Kidney capillary endothelial cell (primary cell): ENCODE results near the gene RFXAP.
"Not testable (repeated sequence)": the region's sequence is repeated elsewhere in the genome, so short reads cannot be mapped to it uniquely, and the experiment has no call there.

Experiments
- DNase-seq: peaks from one replicate; pipeline ENCODE4 v3.0.0-alpha.2; 2018; ENCODE audit warnings: low spot score

RFXAP gene, protein sequence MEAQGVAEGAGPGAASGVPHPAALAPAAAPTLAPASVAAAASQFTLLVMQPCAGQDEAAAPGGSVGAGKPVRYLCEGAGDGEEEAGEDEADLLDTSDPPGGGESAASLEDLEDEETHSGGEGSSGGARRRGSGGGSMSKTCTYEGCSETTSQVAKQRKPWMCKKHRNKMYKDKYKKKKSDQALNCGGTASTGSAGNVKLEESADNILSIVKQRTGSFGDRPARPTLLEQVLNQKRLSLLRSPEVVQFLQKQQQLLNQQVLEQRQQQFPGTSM

DNA sequence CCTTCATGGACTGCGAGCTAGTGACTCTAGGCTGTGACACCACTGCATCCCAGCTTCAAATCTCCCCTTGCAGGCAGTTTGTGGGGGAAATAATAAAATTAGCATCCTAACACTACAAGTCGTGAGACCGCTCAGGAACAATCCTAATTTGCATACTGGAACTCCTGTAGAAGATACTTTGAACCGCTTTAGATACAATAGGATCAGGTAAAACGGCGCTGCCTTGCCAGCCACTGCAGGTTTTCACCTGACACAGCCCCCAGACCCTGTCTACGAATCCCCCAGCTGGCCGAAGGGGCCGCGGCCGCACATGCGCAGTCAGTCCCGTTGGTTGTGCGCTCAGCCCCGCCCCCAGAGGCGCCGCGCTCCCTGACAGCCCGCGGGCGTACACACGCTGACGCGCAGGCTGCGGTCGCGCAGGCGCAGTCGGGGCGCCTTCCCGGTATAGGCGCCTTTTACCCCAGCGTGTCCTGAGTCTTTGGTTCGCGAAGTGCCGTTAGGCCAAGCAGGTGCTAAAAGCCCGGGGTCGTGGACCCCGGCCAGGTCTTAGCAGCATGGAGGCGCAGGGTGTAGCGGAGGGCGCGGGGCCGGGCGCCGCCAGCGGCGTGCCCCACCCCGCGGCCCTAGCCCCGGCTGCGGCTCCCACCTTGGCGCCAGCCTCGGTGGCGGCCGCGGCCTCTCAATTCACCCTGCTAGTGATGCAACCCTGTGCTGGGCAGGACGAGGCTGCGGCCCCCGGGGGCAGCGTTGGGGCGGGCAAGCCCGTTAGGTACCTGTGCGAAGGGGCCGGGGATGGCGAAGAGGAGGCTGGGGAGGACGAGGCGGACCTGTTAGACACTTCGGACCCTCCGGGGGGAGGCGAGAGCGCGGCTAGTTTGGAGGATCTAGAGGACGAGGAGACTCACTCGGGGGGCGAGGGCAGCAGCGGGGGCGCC lies at the start of gene RFXAP:
Gene RFXAP, plus strand, starts transcription at position 419 of the 935 bp plus-strand sequence. Its CDS starts 136 bp downstream, at position 555.
- peak; percentile 90 for DNase-seq

DNA sequence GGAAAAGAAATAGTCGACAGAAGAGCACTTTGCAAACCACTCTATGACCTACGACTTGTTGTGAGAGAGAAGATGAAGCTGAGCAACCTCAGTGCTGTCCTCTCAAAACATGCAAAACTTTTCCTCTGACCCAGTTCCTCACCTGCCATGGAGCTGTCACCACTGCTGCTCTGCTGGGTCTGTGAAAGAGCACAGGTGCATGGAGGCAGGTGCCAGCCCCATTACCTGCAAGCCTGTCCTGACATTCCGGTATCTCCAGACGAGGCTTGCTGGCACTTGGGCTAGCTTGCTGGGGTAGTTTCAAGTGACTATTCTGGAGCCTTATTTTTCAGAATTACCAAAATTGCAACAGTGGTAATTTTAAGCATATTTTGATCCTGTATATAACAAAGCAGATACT lies 49.5 kb upstream of the RFXAP start:
- DNase-seq, result no peak

DNA sequence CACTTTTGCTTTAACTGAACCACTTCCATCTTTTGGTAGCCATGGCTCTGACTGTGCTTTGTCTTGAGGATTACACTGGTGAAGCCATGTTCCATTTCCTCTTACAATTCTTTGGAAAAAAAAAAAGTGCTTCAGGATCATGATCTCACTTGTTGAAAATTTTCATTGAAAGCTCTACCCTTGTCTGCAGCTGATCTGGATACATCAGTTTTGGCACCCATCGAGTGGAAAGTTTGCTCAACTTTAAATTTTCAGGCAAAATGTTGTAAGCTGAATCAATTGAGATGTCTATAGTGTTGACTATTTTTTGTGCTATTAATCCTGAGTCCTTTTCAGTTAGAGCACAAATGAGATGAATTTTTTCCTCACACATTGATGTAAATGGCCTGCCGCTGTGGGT lies 48.3 kb upstream of the RFXAP start:
- DNase-seq, result no peak

DNA sequence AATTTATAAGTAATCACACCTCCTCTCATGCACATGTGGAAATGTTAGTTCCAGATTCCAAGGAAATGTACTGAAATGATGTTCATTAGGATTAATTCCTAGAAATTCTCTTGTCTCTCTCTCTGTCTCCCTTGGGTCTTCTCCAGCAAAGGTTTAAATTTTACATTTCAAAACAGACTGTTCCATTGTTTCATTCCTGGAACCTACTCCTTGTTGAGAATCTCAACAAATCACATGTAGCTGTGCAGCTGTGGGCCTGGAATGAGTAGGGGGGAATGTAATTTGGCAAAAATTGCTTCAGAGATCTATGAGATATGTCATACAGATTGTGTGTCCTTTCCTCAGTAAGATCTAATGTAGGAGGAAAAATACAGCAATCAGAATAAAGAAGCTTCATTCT lies 46.2 kb upstream of the RFXAP start:
- DNase-seq, result no peak

DNA sequence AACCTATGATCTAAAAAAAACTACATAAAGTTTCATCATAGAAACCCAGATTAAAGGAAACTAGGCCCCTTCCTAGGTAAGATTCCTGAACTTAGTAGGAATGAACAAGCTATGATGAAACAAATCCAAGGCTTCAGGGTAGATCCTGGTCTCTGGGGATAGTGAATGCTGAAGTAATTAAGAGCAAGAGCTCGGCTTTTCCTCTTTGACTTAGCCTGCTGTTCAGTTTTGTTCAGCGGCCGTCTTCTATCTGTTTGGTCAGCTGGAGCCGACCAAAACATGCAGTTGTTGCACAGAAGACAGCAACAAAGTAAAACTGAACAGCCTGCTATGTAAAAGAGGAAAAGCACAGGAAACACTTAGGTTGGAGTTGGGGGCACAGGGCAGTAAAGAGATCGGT lies 44.1 kb upstream of the RFXAP start:
- no peak for DNase-seq

DNA sequence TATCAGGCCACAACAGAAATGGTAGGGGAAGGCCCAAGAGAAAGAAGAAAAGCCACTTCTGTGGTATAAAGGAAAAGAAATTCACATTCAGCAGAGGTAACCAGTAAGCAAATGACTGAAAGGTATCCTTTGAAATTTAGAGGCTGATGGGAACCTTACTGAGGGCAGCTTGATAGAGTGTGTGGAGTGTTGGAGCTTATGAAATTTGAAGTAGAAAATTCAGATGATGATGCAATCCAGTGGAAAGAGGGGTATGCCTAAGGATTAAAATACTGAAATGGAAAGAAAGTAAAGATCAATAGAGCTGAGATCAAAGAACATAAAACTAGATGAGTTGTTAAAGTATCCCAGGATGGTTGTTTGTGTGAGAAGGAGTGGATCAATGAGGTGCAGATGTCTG lies 42.8 kb upstream of the RFXAP start:
- DNase-seq, result no peak

DNA sequence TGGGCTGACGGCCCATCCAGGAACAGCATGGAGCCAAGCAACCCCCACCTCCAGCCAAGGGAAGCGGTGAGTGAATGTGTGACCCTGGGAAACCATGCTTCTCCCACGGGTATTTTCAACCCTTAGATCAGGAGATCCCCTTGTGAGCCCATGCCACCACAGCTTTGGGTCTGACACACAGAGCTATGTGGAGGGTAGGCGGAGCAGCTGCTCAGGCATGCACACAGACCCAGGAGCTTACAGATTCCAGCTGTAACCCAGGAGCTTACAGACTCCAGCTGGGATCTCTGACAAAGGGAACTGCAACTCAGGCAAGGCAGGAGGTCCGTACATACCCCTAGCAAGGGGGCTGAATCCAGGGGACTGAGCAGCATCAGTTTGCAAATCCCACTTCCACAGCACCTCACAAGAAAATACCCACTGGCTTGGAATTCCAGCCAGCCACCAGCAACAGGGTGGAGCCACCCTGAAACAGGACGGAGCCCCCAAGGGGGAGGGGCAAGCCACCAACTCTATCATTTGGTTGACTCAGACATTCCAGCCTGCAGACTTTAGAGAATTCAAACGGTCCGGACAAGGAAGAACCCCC lies 40.8 kb upstream of the RFXAP start:
- no peak for DNase-seq

DNA sequence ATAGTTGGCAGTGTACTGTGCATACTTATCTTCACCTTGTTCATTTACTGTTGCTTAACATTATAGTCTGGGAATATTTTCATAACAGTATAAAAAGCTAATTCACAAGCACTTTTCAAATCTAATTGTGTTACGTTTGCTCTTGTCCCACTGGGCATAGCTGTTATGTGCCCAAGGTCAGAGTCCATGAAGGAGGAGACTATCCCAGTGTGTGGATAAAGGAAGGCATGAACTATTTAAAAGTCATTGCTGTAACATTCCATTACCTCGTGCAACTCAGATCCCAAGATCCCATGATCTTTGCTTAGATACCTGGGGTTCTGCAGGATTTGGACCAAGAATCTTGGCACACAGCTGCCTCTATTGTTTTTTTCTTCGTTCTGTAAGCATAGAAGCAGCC lies 35.1 kb upstream of the RFXAP start:
- DNase-seq, result no peak

DNA sequence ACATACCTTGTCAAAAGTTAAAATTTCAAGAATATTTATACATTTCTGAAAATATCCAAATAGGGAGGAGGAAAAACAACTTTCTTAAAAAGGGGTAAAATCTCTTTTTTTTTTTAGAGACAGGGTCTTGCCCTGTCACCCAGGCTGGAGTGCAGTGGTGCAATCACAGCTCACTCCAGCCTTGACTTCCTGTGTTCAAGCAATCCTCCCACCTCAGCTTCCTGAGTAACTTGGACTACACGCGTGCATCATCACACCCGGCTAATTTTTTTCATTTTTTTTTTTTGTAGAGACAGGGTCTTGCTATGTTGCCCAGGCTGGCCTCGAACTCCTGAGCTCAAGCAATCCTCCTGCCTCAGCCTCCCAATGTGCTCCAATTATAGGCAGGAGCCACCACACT lies 32.8 kb upstream of the RFXAP start:
- DNase-seq, result not testable (repeated sequence)

DNA sequence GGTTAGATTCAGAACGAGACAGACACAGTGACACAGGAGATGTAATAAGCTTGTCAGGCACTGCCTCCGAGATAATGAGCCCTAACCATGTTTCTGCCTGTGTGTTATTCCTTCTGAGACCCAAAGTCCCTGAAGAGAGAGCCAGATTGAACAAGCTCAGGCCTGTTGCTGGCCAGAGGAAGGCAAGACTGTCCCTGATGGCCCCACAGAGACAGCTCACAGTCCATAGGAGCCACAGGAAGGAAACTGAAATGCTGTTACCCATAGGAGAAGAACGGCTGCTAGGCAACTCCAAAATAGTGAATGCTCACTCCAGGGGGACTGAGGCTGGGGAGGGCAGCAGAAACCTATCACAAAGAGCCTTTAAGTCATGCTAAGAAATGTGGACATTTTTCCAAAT lies 31.8 kb upstream of the RFXAP start:
- DNase-seq, result no peak

DNA sequence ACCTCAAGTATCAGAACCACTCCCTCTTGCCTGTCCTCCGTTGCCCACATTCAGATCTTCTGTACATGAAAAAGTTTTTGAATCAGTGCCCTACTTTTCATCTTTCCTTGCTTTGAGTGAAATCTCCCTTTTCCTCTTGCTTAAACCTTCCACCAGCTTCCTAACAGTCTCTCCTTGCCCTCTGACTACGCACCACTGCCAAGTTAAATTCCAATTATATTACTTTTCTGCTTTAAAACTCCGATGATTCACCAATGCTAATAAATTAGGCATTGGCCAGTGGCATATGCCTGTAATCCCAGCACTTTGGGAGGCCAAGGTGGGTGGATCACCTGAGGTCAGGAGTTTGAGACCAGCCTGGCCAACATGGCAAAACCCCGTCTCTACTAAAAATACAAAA lies 30.7 kb upstream of the RFXAP start:
- DNase-seq, result no peak

DNA sequence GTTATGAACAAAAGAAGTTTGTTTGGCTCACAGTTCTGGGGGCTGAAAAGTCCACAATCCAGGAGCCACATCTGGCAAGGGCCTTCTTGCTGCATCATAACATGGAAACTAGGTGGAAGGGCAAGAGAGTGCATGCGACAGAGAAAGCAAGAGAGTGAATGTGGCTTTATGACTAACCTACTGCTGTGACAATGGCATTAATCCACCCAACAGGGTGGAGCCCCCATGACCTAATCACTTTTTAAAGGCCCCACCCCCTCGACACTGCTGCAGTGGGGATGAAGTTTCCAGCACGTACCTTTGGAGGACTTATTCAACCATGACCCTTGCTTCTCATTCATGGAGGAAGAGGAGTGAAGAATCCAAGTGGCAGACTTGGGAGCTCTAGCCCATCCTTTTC lies 30.0 kb upstream of the RFXAP start:
- no peak for DNase-seq

DNA sequence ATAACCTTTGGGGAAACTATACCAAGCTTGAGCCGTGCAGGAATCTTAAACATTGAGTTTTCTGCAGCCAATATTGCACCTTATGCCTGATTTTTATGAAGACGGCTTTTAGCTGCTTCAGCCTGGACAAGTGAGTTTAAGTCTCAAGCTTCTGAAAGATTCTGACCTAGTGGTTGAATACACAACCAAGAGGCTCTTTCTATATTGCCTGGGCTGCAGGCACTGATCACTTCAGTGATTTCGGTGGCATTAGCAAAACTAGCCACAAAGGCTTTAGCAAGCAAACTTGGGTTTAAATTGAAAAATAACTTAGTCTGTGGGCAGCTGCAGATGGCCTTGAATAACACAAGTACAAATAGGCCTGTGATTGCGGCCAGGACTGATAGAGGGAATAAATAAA lies 29.3 kb upstream of the RFXAP start:
- DNase-seq, result no peak

DNA sequence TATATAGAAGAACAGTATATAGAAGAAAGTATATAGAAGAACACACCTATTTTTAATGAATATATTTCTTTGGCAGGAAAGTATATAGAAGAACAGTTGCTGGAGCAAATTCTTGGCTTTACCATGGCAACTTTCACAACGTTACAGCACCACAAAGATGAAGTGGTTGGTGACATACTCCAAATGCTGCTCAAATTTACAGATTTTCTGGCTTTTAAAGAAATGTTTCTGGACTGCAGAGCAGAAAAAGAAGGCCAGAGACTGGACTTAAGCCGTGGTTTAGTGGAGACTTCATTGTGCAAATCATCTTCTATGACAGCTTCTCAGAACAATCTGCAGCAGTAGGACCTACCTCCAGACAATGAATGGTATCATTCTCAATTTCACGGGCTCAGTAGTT lies 24.3 kb upstream of the RFXAP start:
- DNase-seq, result no peak

DNA sequence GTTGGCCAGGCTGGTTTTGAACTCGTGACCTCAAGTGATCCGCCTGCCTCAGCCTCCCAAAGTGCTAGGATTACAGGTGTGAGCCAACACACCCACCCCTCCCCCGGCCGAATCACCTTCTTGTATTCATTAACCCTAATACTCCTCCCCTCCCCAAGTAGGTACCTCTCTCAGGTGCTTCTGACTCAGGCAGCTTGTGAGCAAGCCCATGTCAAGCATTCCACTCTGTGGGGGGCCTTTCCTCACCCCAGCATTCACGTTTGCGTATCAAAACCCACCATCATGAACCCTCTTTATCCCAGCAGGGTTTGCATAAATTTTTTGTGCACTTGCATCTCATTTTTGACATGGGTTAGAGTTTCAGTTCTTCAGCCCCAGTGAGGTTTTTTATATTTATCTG lies 23.6 kb upstream of the RFXAP start:
- no peak for DNase-seq

DNA sequence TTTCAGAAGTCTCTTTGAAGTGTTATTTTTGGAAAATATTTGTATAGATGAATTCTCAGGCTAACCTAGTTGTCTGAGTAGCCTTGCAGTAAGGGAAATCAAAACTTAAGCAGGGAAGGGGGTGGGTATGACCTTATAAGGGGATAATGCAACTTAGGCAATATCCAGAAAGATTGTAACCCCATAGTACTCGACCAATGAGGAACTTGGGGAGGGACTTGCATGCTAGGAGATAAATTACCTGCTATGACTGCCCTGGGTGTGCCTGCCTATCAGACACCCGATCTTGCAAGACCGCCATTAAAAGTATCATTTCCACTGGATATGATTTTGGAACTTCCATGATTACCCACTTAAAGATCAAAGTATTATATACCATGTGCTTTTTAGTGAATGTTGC lies 23.0 kb upstream of the RFXAP start:
- DNase-seq, result no peak

DNA sequence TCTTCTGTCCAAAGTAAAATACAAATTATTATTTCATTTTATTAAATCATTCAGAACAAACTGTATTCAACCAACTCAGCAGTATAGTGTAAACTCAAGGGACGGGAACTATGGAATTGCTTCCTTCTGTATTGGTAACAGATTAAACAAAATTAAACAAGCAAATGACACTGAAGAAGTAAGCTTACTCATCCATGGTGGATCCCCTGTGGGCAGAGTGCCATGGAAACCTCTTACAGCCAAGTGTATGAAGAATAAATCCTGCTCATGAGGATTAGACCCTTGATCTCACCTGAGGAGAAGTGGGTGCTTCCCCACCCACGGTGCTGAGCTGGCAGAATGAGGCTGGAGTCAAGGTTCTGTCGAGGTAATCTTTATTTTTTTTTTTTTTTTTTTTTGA lies 18.0 kb upstream of the RFXAP start:
- no peak for DNase-seq

DNA sequence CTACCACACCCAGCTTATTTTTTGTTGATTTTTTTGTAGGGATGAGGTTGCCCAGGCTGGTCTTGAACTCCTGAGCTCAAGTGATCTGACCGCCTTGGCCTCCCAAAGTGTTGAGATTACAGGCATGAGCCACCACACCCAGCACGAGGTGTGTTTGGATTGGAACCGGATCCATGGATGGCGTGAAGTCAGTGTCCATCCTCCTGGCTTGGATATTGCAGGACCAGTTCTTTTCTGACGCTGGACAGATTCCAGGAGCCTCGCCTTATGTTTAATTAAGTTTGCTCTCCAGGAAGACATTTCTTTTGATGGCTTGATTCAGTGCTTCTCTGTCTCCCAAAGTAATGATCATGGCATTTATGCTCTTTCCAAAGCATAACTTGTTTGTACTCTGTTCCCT lies 14.4 kb upstream of the RFXAP start:
- DNase-seq, result no peak

DNA sequence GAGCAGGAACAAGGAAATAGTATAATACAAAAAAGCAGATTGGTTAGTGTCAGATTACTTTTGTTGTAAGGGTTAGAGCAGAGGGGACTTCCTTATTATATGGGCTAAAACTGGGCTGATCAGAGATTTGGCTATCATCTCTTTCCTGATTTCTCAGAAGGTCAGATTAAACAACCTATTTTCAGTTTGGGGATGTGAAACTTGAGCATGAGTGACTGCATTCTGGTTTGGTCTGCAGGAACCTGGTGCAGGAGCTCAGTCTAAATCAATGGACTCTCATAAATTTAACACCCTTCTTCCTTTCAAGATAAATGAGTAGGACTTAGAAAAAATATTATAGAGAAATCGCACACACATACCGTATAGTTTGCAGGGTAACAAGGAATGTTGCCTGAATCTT lies 12.9 kb upstream of the RFXAP start:
- no peak for DNase-seq

DNA sequence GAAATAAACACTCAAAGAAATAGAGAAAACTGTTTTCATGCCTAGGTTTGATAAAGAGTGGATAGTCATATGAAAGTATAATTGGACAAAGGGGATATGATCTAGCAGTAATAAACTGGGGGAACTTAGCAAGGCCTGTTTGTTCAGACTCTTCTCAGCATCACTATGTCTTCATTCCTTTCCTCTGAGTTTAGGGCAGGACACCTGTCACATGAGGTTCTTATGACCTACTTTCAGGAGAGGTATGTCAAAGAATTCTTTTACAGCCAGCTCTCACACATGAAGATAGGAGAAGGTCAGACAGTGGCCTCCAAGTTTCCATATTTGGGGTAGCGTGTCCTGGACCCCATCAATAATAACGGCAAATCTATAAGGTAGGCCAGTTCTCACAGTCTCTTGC lies 11.4 kb upstream of the RFXAP start:
- no peak for DNase-seq

DNA sequence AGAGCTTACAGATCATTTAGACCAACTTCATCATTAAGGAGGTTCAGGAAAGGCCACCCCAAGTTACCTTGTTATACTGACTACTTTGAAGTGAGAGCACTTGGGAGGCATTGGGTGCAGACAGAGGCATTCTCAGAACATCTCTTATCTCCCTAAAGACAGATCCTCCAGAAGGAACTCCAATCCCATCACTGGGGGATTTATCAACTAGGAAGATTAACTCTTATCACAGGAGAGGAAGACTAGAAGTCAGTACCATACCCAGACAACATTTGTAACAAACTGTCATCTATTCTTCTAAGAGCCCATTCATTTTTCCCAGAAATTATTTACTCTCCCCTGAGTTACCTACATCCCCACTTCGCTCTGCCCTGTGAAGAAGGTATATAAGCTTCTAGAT lies 5.8 kb upstream of the RFXAP start:
- DNase-seq, result no peak

DNA sequence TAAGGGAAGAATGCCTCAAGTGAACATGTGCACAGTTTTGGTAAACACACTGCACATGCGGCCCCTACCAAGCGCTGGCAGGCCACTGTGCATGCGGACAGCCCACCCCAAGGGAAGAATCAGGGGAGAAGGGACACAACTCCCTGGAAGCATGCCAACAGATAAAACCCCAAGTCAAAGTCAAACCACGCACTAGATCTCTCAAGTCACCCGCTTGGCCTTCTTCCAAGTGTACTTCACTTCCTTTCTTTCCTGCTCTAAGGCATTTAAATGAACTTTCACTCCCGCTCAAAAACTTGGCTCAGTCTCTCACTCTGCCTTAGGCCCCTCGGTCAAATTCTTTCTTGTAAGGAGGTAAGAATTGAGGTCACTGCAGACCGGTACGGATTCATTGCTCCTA lies 4.6 kb upstream of the RFXAP start:
- DNase-seq, result no peak

DNA sequence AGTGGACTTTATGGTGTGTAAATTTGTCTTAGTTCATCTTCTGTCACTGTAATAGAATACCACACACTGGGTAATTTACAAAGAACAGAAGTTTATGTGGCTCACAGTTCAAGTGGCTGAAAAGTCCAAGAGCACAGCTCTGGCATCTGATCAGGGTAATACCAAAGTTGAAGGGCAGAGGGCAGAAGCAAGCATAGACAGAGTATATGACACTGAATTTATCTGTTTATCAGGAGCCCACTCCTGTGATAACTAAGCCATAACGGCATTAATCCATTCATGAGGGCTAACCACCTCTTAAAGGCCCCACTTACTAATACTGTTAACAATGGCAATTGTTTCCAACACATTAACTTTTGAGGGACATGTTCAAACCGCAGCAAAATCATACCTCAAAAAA lies 4.0 kb upstream of the RFXAP start:
- DNase-seq, result no peak
